Brain microvascular endothelial cell (primary cell): ENCODE measurements around the gene TYRO3.

ENCODE experiments used
- DNase-seq: peaks from one replicate; pipeline ENCODE4 v3.0.0-alpha.2; 2020
- H3K27ac ChIP-seq: fragments of 250-450 bp; sonication (Bioruptor Pico); 2 replicates; pipeline ENCODE4 v1.5.1; 2020; ENCODE audit warnings: mild to moderate bottlenecking, moderate library complexity
- H3K27me3 ChIP-seq: fragments of 250-450 bp; sonication (Bioruptor Pico); replicated peaks from 2 replicates; pipeline ENCODE4 v1.5.1; 2020; ENCODE audit warnings: mild to moderate bottlenecking
- H3K36me3 ChIP-seq: fragments of 250-450 bp; sonication (Bioruptor Pico); replicated peaks from 2 replicates; pipeline ENCODE4 v1.5.1; 2020; ENCODE audit warnings: mild to moderate bottlenecking
- H3K4me3 ChIP-seq: 2 replicates; pipeline ENCODE4 v1.5.1; 2011; ENCODE audit warnings: low read depth, mild to moderate bottlenecking, control low read depth, low read length, moderate library complexity
- in situ Hi-C: cut with HindIII; loops from 2 replicates; pipeline ENCODE4 v1.10.0; 2017; ENCODE audit warnings: low sequenced_read_pairs, low pct_ligation_motif_present
- TF ChIP-seq, protein P1 (sequence below): IDR thresholded peaks from 2 replicates; pipeline ENCODE4 v1.5.1; 2011; ENCODE audit warnings: low read depth, mild to moderate bottlenecking, moderate library complexity, low read length, control low read depth, inconsistent platforms; ENCODE audit errors: missing control alignments

Gene TYRO3

DNA sequence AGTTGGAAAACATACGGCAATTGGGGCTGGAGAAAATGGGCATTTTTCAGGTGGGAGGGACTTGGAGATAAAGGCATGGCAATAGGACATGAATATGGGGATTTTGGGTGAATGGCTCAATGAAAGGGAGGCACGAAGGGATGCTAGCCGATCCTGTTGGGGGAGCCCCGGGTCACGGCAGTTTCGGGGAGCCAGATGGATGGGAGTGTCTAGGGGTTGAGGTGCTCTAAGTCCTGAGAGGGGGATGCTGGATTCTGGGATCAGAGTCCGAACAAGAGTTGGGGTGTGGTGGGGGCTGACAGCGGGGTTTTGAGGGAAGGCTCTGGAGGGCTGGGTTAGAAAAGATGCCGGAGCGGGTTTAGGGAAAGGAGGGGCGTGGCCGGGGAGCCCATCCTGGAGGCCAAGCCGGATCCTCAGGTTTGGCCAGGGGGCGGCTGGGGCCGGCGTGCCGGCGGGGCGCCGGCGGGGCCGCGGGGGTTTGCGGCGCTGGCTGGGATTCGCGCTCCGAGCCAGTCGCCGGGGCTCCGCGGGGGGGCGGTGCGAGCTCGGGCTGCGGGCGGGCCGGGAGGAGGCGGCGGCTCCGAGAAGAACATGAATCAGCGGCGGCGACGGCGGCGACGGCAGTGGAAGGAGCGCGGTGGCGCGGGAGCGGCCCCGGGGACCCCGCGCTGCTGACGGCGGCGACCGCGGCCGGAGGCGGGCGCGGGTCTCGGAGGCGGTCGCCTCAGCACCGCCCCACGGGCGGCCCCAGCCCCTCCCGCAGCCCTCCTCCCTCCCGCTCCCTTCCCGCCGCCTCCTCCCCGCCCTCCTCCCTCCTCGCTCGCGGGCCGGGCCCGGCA is at the start of gene TYRO3:
TSS of gene TYRO3 (plus strand) at position 813 of the 839 bp plus-strand sequence. CDS start 46 bp downstream, outside the sequence.
- TF ChIP-seq, protein P1, sequence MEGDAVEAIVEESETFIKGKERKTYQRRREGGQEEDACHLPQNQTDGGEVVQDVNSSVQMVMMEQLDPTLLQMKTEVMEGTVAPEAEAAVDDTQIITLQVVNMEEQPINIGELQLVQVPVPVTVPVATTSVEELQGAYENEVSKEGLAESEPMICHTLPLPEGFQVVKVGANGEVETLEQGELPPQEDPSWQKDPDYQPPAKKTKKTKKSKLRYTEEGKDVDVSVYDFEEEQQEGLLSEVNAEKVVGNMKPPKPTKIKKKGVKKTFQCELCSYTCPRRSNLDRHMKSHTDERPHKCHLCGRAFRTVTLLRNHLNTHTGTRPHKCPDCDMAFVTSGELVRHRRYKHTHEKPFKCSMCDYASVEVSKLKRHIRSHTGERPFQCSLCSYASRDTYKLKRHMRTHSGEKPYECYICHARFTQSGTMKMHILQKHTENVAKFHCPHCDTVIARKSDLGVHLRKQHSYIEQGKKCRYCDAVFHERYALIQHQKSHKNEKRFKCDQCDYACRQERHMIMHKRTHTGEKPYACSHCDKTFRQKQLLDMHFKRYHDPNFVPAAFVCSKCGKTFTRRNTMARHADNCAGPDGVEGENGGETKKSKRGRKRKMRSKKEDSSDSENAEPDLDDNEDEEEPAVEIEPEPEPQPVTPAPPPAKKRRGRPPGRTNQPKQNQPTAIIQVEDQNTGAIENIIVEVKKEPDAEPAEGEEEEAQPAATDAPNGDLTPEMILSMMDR = no peak
- H3K27ac ChIP-seq = no peak within 1 kb of the TSS
- no peaks in the 10 kb centered on the region for H3K36me3 ChIP-seq
- H3K27me3 ChIP-seq = no peaks in the 10 kb centered on the region
- in situ Hi-C loops = no loop called here
- DNase-seq = peak; percentile 29
- H3K4me3 ChIP-seq = peak within 1 kb of the TSS; percentile 59

DNA sequence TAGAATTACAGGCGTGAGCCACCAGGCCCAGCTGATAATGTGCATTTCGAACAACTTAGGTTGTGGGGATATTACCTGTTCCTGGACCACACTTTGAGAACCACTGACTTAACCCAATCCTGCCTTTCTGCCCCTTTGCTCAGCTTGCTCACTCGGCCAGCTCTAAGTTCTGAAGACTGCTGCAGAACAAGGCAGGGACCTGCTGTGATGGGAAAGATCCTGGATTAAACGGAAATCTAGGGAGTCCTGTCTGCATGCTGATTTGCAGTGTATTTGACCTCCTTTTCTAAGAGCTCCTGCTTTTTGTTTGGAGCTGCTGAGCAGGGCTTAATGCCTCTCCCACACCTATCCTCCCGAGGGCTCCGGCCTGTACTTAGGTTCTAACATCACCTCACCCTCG is 48.3 kb upstream of the TYRO3 start:
- in situ Hi-C loops = no loop called here
- no peaks in the 10 kb centered on the region for H3K36me3 ChIP-seq
- peaks cover 33% of the 10 kb centered on the region for H3K27me3 ChIP-seq
- H3K27ac ChIP-seq = no peak overlapping the region
- TF ChIP-seq, protein P1 = no peak
- H3K4me3 ChIP-seq = no peak overlapping the region
- DNase-seq = no peak

DNA sequence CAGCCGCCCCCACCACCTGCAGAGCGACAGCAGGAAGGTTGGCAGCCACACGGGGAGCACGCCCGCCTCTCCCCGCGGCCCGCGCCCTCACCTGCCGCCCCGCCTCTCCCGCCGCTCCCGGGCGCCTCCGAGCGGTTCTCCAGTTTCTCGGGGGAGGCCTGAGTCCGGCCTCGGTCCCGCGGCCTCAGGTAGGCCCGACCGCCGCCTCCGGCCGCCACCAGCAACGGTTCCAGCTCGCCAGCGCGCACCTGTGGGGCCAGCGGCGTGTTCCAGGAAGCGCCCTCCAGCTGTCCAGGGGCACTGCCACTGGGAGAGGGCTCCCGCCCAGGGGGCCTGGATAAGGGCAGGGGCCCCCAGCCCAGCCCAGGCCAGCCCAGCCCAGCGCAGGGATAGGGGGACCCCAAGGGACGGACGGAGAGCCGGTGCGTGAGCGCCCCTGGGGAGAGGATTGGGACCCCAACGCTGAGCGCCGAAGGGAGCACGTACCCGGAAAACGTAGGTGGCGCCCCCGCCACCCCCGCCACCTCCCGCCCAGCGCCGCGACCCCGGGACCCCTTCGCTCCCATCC is 47.6 kb upstream of the TYRO3 start:
- Histone ChIP-seq H3K4me3 (no peak overlapping the region), H3K36me3 (no peaks in the 10 kb centered on the region), H3K27ac (no peak overlapping the region), H3K27me3 (peaks cover 33% of the 10 kb centered on the region)
- in situ Hi-C loops = no loop called here
- TF ChIP-seq, protein P1 = no peak
- DNase-seq = no peak

DNA sequence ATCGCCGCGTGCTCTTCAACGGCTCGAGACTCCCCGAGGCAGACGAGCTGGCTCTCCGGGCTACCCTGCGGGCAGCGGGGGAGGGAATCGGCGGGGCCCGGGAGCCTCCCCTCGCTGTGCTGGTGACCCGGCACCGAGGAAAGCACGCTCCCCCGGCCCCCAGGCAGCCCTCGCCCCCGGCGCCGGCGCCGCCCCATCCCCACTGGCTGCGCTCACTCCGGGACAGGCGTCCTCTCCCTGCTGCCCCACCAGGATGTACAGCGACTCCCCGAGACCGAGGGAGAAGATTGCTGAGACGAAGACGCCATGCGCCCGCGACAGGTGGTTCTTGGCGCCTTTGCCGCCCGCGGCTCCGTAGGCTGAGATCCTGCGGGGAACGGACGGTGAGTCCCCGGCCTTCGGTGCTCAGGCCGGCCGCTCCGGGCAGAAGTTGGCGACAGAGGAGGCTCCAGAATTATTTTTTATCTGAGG is 47.1 kb upstream of the TYRO3 start:
- no peak for DNase-seq
- Histone ChIP-seq H3K27me3 (peaks cover 33% of the 10 kb centered on the region), H3K36me3 (no peaks in the 10 kb centered on the region)

DNA sequence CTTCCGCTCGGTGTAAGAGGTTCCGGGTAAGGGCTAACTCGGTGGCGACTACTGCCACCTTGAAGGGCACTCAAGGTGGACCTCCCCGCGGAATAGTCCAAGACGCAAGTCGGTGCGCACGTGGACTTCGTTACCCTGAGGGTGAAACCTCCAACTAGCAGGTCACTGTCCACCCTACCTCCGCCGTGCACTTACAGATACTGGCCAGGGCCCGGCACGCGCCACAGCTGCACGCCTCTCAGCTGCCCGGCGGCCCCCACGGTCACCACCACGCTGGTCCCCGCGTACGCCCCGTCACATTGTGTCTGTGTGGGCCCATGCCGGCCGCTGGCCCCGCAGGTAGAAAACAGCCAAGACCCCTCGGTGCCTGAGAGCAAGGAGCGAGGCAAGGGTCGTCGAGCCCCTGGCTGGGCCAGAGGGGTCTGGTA is 46.5 kb upstream of the TYRO3 start:
- peaks cover 33% of the 10 kb centered on the region for H3K27me3 ChIP-seq
- TF ChIP-seq, protein P1 = no peak
- in situ Hi-C loops = no loop called here
- DNase-seq = no peak
- H3K36me3 ChIP-seq = no peaks in the 10 kb centered on the region
- H3K4me3 ChIP-seq = no peak overlapping the region
- H3K27ac ChIP-seq = no peak overlapping the region

More for the DNA sequence above, 47.1 kb upstream of the TYRO3 start:
- TF ChIP-seq, protein P1 = no peak
- Histone ChIP-seq H3K27ac (no peak overlapping the region), H3K4me3 (no peak overlapping the region)
- in situ Hi-C loops = no loop called here
